NCI-H146 (cell line): ENCODE data around the gene ADARB1.

Source experiments
- DNase-seq: peaks from one replicate; lab custom pipeline; 2025; lab: John Stamatoyannopoulos, UW

ADARB1 gene

DNA sequence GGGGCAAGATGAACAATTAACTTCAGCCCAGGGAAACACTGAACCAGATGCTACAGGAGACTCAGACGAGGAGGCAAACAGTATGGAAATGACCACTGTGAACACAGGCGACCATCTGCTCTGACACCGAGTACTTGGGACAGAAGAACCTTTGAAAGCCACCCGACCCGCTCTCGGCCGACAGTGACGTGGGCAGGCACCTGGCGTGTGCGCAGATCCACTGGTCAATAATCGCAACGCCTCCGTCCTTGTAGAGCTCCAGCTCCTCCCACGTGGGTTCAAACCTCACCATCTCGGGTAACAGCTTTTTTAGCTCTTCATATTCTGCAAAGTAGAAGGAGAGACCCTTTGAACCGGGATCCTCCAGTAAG is 193.0 kb downstream of the ADARB1 start:
- DNase-seq, result no peak

- DNase-seq, result no peak
These were observed 195.5 kb downstream of the ADARB1 start for GRCh38 chr21:45269861-45270260.

DNA sequence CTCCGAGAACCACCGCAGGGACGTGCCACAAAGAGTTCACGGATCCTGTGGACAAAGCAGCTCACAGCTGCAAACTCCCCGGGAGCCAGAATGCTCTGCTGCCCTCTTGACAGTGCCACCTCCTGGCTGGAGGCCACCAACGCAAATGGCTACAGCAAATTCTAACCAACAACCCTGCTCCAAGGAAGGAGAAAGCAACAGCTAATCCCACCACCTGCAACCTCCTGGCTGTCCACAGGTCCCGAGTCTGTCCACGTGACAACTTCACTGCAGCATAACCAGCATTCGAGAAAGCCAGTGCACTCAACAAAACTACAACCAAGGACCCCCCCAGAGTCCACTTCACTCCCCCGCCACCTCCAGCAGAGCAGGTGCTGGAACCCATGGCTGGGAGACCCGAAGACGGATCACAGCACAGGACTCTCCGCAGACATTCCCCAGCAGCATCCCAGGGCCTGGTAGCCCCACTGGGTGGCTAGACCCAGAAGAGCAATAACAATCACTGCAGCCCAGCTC is 196.0 kb downstream of the ADARB1 start:
- DNase-seq, result no peak
